Measurements from ENCODE around the gene TM6SF1. TPM values are rescaled to one million over a fixed set of nuclear protein-coding genes. Genes with fewer than 3 reads are reported as not detected.
A peak's percentile ranks its signal among the peaks of the same experiment; 100 is the strongest.

TM6SF1 gene
- total and polyA plus RNA-seq, 2 experiments from 2014 or later: 0.14 TPM; not detected in 1

- TF ChIP-seq EZH2 (IDR thresholded peaks at IDR 0.05; ENCODE audit: insufficient read depth, poor library complexity, severe bottlenecking) (no peak), EZH2phosphoT487 (IDR thresholded peaks at IDR 0.05; ENCODE audit: insufficient read depth, low read depth) (no peak)
- Histone ChIP-seq H3K27ac (no peak overlapping the region), H2AFZ (no peak overlapping the region), H3K9me2 (ENCODE audit: insufficient read depth) (no peaks in the 10 kb centered on the region), H3K4me2 (ENCODE audit: unreplicated experiment) (no peak overlapping the region), H3K9ac (no peak overlapping the region), H3K4me1 (ENCODE audit: insufficient read depth) (no peaks in the 10 kb centered on the region; the same call in 1 of the 2 replicates), H3K79me2 (ENCODE audit: insufficient read depth) (peaks cover 18% of the 10 kb centered on the region), H3K9me3 (ENCODE audit: low read depth) (no peaks in the 10 kb centered on the region), H4K20me1 (ENCODE audit: insufficient read depth) (no peaks in the 10 kb centered on the region), H3K27me3 (replicated peaks; ENCODE audit: insufficient read depth) (no peaks in the 10 kb centered on the region), H3K4me3 (no peak overlapping the region), H3K36me3 (ENCODE audit: low read depth) (no peaks in the 10 kb centered on the region), H3F3A (ENCODE audit: insufficient read depth) (peaks cover 10% of the 10 kb centered on the region; the same call in 1 of the 2 replicates)
- in situ Hi-C loops (cut with MboI): no loop called here
- peak; percentile 9 for DNase-seq
- WGBS, 2 experiments (ENCODE audit: low coverage in 1 of 2, low lambda C conversion rate in 2 of 2, missing lambda C conversion rate in 2 of 2): 94 to 100% methylated on average over 1 of the region's 1 CpG
Observed at GRCh38 chr15:83174891-83175290, 67.4 kb downstream of the TM6SF1 start.

- DNase-seq: no peak
- Histone ChIP-seq H3K9me2 (ENCODE audit: insufficient read depth) (no peaks in the 10 kb centered on the region), H3K4me2 (ENCODE audit: unreplicated experiment) (no peak overlapping the region), H3K27ac (no peak overlapping the region), H3F3A (ENCODE audit: insufficient read depth) (no peaks in the 10 kb centered on the region), H3K9me3 (ENCODE audit: low read depth) (no peaks in the 10 kb centered on the region), H3K27me3 (replicated peaks; ENCODE audit: insufficient read depth) (no peaks in the 10 kb centered on the region), H3K9ac (no peak overlapping the region), H4K20me1 (ENCODE audit: insufficient read depth) (no peaks in the 10 kb centered on the region), H2AFZ (no peak overlapping the region), H3K36me3 (ENCODE audit: low read depth) (no peaks in the 10 kb centered on the region), H3K79me2 (ENCODE audit: insufficient read depth) (peaks cover 8% of the 10 kb centered on the region; the same call in 1 of the 2 replicates), H3K4me3 (no peak overlapping the region), H3K4me1 (ENCODE audit: insufficient read depth) (no peaks in the 10 kb centered on the region)
- in situ Hi-C loops (cut with MboI): no loop called here
- TF ChIP-seq EZH2phosphoT487 (IDR thresholded peaks at IDR 0.05; ENCODE audit: insufficient read depth, low read depth): no peak
- WGBS, 2 experiments (ENCODE audit: low coverage in 1 of 2, low lambda C conversion rate in 2 of 2, missing lambda C conversion rate in 2 of 2): 97 to 98% methylated on average over 2 of the region's 2 CpGs
Observed at GRCh38 chr15:83178390-83178789, 70.9 kb downstream of the TM6SF1 start.

- peaks cover 13% of the 10 kb centered on the region; the same call in 1 of the 2 replicates for H3K79me2 ChIP-seq (ENCODE audit: insufficient read depth)
- TF ChIP-seq EZH2phosphoT487 (IDR thresholded peaks at IDR 0.05; ENCODE audit: insufficient read depth, low read depth) (no peak), EZH2 (IDR thresholded peaks at IDR 0.05; ENCODE audit: insufficient read depth, poor library complexity, severe bottlenecking) (no peak)
Observed at GRCh38 chr15:83178869-83179325, 71.5 kb downstream of the TM6SF1 start.

GRCh38 chr15:83185561-83185960 is 78.1 kb downstream of the TM6SF1 start:
- Histone ChIP-seq H3K9me3 (ENCODE audit: low read depth) (no peaks in the 10 kb centered on the region), H3K9me2 (ENCODE audit: insufficient read depth) (no peaks in the 10 kb centered on the region), H3F3A (ENCODE audit: insufficient read depth) (no peaks in the 10 kb centered on the region), H3K27ac (no peak overlapping the region), H2AFZ (no peak overlapping the region), H3K36me3 (ENCODE audit: low read depth) (no peaks in the 10 kb centered on the region), H3K79me2 (ENCODE audit: insufficient read depth) (peaks cover 49% of the 10 kb centered on the region), H3K4me2 (ENCODE audit: unreplicated experiment) (no peak overlapping the region), H3K27me3 (replicated peaks; ENCODE audit: insufficient read depth) (no peaks in the 10 kb centered on the region), H3K9ac (no peak overlapping the region), H4K20me1 (ENCODE audit: insufficient read depth) (no peaks in the 10 kb centered on the region), H3K4me3 (no peak overlapping the region), H3K4me1 (ENCODE audit: insufficient read depth) (no peaks in the 10 kb centered on the region)
- TF ChIP-seq EZH2phosphoT487 (IDR thresholded peaks at IDR 0.05; ENCODE audit: insufficient read depth, low read depth) (no peak), EZH2 (IDR thresholded peaks at IDR 0.05; ENCODE audit: insufficient read depth, poor library complexity, severe bottlenecking) (no peak)
- in situ Hi-C loops (cut with MboI): no loop called here
- DNase-seq: no peak
- 99 to 100% methylated on average over 3 of the region's 3 CpGs for WGBS, 2 experiments (ENCODE audit: low coverage in 1 of 2, low lambda C conversion rate in 2 of 2, missing lambda C conversion rate in 2 of 2)

More at GRCh38 chr15:83178869-83179325, 71.5 kb downstream of the TM6SF1 start:
- in situ Hi-C loops (cut with MboI): no loop called here
- Histone ChIP-seq H3K4me3 (no peak overlapping the region), H3K36me3 (ENCODE audit: low read depth) (no peaks in the 10 kb centered on the region), H3K9me3 (ENCODE audit: low read depth) (no peaks in the 10 kb centered on the region), H3K27ac (no peak overlapping the region), H3K4me1 (ENCODE audit: insufficient read depth) (no peaks in the 10 kb centered on the region), H2AFZ (no peak overlapping the region), H3K4me2 (ENCODE audit: unreplicated experiment) (no peak overlapping the region), H3K9ac (no peak overlapping the region), H4K20me1 (ENCODE audit: insufficient read depth) (no peaks in the 10 kb centered on the region), H3K9me2 (ENCODE audit: insufficient read depth) (no peaks in the 10 kb centered on the region), H3F3A (ENCODE audit: insufficient read depth) (no peaks in the 10 kb centered on the region), H3K27me3 (replicated peaks; ENCODE audit: insufficient read depth) (no peaks in the 10 kb centered on the region)
- DNase-seq: no peak
- WGBS, 2 experiments (ENCODE audit: low coverage in 1 of 2, low lambda C conversion rate in 2 of 2, missing lambda C conversion rate in 2 of 2): 97 to 98% methylated on average over 3 of the region's 3 CpGs

Small RNAs within 50 kb of the gene (microRNA-seq; reads per million reads assigned to microRNA genes)
- gene MIR4515 (ENCODE audit: borderline number of aligned reads): not detected

Small RNAs within 50 kb of the gene (small RNA-seq; reads per million reads assigned to genes)
- not detected for gene MIR4515 (ENCODE audit: low read depth, low replicate concordance)

Other genes with a start within 250 kb of the TM6SF1 start
- 16.6 and 17.0 TPM in 2 replicates for gene HOMER2, start 154.9 kb upstream of the TM6SF1 start, total RNA-seq (2014; rRNA removed; shearing (Covaris generic))
- gene HOMER2, start 154.9 kb upstream of the TM6SF1 start, polyA plus RNA-seq (2016; fragmentation: Nextera tagmentation; extraction: Ambion mirVana): 9.0 and 9.4 TPM in 2 replicates
- 17.6 and 23.9 TPM in 2 replicates for gene RAMAC, start 121.4 kb upstream of the TM6SF1 start, total RNA-seq (2014; rRNA removed; shearing (Covaris generic))
- gene RAMAC, start 121.4 kb upstream of the TM6SF1 start, polyA plus RNA-seq (2016; fragmentation: Nextera tagmentation; extraction: Ambion mirVana): 40.2 and 40.9 TPM in 2 replicates
- 15.8 and 21.8 TPM in 2 replicates for gene C15orf40, start 96.0 kb upstream of the TM6SF1 start, total RNA-seq (2014; rRNA removed; shearing (Covaris generic))
- gene C15orf40, start 96.0 kb upstream of the TM6SF1 start, polyA plus RNA-seq (2016; fragmentation: Nextera tagmentation; extraction: Ambion mirVana): 32.4 and 32.9 TPM in 2 replicates
- 112 and 121 TPM in 2 replicates for gene BTBD1, start 40.4 kb upstream of the TM6SF1 start, total RNA-seq (2014; rRNA removed; shearing (Covaris generic))
- gene BTBD1, start 40.4 kb upstream of the TM6SF1 start, polyA plus RNA-seq (2016; fragmentation: Nextera tagmentation; extraction: Ambion mirVana): 60.3 and 60.6 TPM in 2 replicates
- gene HDGFL3, start 100.2 kb downstream of the TM6SF1 start, total RNA-seq (2014; rRNA removed; shearing (Covaris generic)): 8.6 and 25.0 TPM in 2 replicates
- 16.2 and 20.7 TPM in 2 replicates for gene HDGFL3, start 100.2 kb downstream of the TM6SF1 start, polyA plus RNA-seq (2016; fragmentation: Nextera tagmentation; extraction: Ambion mirVana)
- gene BNC1, start 177.0 kb downstream of the TM6SF1 start, total RNA-seq (2014; rRNA removed; shearing (Covaris generic)): 7.5 and 8.7 TPM in 2 replicates
- gene BNC1, start 177.0 kb downstream of the TM6SF1 start, polyA plus RNA-seq (2016; fragmentation: Nextera tagmentation; extraction: Ambion mirVana): 4.1 and 4.3 TPM in 2 replicates